RKO (cell line): Measurements from ENCODE around the gene IGSF6.
"Not testable (repeated sequence)": the region's sequence is repeated elsewhere in the genome, so short reads cannot be mapped to it uniquely, and the experiment has no call there.

ENCODE experiments used
- DNase-seq: peaks from one replicate; pipeline ENCODE4 v3.0.0-alpha.2; 2016; ENCODE audit warnings: low spot score

IGSF6 gene

GRCh38 chr16:21652453-21652852 is at the start of gene IGSF6:
Gene IGSF6, minus strand, starts transcription at chr16:21652608. Its CDS starts 10 bp downstream, at chr16:21652598.
- no peak for DNase-seq

GRCh38 chr16:21701271-21701670 is 48.9 kb upstream of the IGSF6 start:
- DNase-seq: no peak

GRCh38 chr16:21698169-21699032 is 46.0 kb upstream of the IGSF6 start:
- no peak for DNase-seq

GRCh38 chr16:21697032-21697431 is 44.6 kb upstream of the IGSF6 start:
- no peak for DNase-seq

GRCh38 chr16:21694609-21695008 is 42.2 kb upstream of the IGSF6 start:
- no peak for DNase-seq

- DNase-seq: not testable (repeated sequence)
Measured at GRCh38 chr16:21690967-21691366, 38.6 kb upstream of the IGSF6 start.

- DNase-seq: no peak
Measured at GRCh38 chr16:21689107-21689506, 36.7 kb upstream of the IGSF6 start.

GRCh38 chr16:21685034-21685455 is 32.6 kb upstream of the IGSF6 start:
- DNase-seq: no peak

GRCh38 chr16:21684199-21684598 is 31.8 kb upstream of the IGSF6 start:
- DNase-seq: no peak

GRCh38 chr16:21683184-21683583 is 30.8 kb upstream of the IGSF6 start:
- DNase-seq: no peak

- DNase-seq: not testable (repeated sequence)
Measured at GRCh38 chr16:21680714-21681113, 28.3 kb upstream of the IGSF6 start.

- not testable (repeated sequence) for DNase-seq
Measured at GRCh38 chr16:21674456-21674855, 22.0 kb upstream of the IGSF6 start.

- DNase-seq: no peak
Measured at GRCh38 chr16:21673469-21673868, 21.1 kb upstream of the IGSF6 start.

GRCh38 chr16:21667575-21667974 is 15.2 kb upstream of the IGSF6 start:
- DNase-seq: no peak

GRCh38 chr16:21666772-21667171 is 14.4 kb upstream of the IGSF6 start:
- no peak for DNase-seq

- no peak for DNase-seq
Measured at GRCh38 chr16:21664801-21665492, 12.5 kb upstream of the IGSF6 start.

GRCh38 chr16:21663889-21664647 is 11.7 kb upstream of the IGSF6 start, which contains the start of gene OTOA:
Gene OTOA, plus strand, starts transcription at chr16:21663968. Its CDS starts 14,547 bp downstream, at chr16:21678515.
- DNase-seq: no peak

GRCh38 chr16:21659124-21659523 is 6.7 kb upstream of the IGSF6 start:
- no peak for DNase-seq

GRCh38 chr16:21656795-21657768 is 4.7 kb upstream of the IGSF6 start:
- DNase-seq: peak; percentile 65

- DNase-seq: no peak
Measured at GRCh38 chr16:21654881-21655280, 2.5 kb upstream of the IGSF6 start.

- DNase-seq: no peak
Measured at GRCh38 chr16:21654466-21654865, 2.1 kb upstream of the IGSF6 start.
